Stimulated activated CD4-positive, alpha-beta T cell treated with anti-CD3 and anti-CD28 coated beads, Interleukin-1b, Interleukin-23, amount 100 ng/mL, for 24 hours (primary cell): Measurements from ENCODE around the gene ANKS1B.

Source experiments
- DNase-seq, 4 experiments: peaks; one replicate each; pipeline ENCODE4 v3.0.0-alpha.2; 2020; ENCODE audit warnings: low read depth in 4 of 4, low spot score in 1 of 4

ANKS1B gene

GRCh38 chr12:98714426-98714825, 1270.3 kb downstream of the ANKS1B start:
- no peak for DNase-seq

DNA sequence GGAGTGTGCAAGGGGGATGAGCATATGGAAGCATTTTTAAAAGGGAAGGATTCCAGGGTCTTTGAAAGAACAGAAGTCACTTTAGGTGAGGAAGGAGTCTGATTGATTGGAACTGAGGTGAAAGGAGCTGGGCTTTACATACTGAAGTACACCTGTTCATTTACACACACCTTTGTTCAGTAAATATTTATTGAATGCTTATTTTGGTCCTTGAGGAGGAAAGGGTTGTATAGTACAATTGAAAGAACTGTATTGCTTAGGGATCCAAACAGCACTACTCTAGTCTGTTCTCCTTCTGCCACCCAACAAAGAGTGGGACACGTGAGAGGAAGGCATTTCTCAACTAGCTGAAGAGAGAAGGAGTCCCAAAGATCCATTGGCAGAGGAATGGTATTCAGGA, 1275.7 kb downstream of the ANKS1B start:
- DNase-seq = no peak

- DNase-seq = no peak
Observed at GRCh38 chr12:98701166-98701565, 1283.6 kb downstream of the ANKS1B start.

GRCh38 chr12:98699586-98699985, 1285.2 kb downstream of the ANKS1B start:
- DNase-seq = no peak

GRCh38 chr12:98698603-98699463, 1285.9 kb downstream of the ANKS1B start:
- DNase-seq = peak in 3 of 4 experiments; percentile 1 to 25 (median 12)

DNA sequence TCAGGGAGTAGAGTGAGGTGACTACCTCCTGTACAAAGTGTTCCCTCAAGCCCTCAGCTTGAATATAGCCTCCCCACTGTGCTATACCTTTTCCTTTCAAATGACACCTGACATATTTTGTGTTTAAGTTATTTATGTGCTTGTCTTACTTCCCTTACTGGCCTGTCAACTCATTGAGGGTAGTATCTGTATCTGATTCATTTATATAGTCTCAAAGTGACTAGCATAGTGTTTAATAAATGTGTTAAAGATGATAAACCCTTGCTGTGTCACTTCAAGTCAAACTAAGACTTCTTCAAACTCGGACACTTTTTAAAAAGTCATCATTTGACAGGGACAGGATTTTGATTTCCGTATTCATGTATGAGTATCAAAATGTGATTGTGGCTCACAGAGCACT, 1287.5 kb downstream of the ANKS1B start:
- DNase-seq = no peak

DNA sequence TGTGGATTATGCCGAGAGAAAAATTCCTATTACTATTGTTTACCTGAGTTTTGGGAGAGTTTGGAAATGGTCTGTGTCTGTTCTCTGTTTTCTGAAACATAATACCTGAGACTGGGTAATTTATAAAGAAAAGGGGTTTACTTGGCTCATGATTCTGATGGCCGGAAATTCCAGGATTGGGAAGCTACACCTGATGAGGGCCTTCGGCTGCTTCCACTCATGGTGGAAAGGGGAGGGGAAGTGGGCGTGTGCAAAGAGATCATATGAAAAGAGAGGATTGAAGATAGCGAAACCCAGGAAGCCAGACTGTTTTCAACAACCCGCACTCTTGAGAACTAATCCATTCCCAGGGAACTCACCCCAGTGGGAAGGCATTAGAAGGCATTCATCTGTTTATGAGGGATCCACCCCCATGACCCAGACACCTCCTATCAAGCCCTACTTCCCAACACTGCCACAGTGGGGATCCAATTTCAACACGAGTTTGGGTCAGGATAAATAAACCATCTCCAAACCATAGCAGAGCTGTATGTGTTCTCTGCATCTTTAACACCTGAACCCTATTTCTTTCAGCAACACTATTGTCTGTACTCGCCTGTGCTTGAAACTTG, 1288.6 kb downstream of the ANKS1B start:
- DNase-seq = no peak

DNA sequence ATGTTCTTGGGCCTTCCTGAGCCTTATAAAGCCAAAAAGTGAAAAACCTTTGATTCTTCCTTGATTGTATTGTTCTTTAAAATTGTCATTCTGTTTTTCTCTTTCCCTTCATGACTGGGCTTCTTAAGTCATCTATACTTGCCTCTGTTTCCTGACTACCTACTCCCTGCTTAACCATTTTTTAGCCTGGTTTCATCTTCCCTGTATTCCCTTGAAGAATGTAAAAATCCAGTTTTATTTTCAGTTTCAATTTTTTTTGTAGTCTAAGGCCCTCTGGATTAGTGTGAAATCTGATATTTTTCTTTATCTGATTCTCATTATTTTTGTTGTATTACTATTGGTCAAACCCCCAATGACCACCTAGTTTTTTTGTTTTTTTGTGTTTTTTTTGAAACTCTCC, 1293.4 kb downstream of the ANKS1B start:
- DNase-seq = no peak

DNA sequence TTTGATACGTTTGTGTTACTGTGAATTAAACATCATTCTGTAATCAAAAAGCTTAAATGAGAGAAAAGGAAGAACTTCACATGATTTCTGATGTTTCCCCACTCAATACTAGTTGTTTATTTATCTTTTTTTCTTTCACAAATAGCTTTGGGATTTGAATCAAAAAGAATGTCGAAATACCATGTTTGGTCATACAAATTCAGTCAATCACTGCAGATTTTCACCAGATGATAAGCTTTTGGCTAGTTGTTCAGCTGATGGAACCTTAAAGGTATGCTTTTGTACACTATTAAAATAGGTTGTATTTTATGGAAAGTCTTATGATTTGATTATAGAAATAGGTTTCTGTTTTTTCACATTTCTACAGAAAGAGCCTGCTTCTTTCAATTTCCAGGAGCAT, 1298.1 kb downstream of the ANKS1B start:
- DNase-seq = no peak
